B cell (primary cell): ENCODE measurements around the gene TPCN2. TPM values are rescaled to one million over a fixed set of nuclear protein-coding genes. Genes with fewer than 3 reads are reported as not detected.

Source experiments
- ATAC-seq: fragments of 200-7000 bp; cut with Tn5 transposase; one replicate; pipeline ENCODE4 v1.10.0; 2021; ENCODE audit warnings: low read depth, mild to moderate bottlenecking, moderate number of reproducible peaks, moderate library complexity
- CTCF ChIA-PET: fragments of 350-600 bp; sonication (Branson Sonifier 250); formaldehyde crosslinking; loops from one replicate; lab custom pipeline; 2021; ENCODE audit warnings: antibody characterized with exemption, inconsistent platforms; lab: Charles Lee
- POLR2A ChIA-PET: fragments of 350-600 bp; sonication (Branson Sonifier 250); formaldehyde crosslinking; loops from one replicate; lab custom pipeline; 2021; ENCODE audit warnings: antibody characterized with exemption; lab: Charles Lee
- DNase-seq: peaks from one replicate; pipeline ENCODE4 v3.0.0; 2013
- H2AFZ ChIP-seq: 2 replicates; pipeline ENCODE4 v1.6.1; 2012; ENCODE audit warnings: mild to moderate bottlenecking, low read depth, low read length; ENCODE audit not compliant: insufficient read depth, poor library complexity, severe bottlenecking
- H3K27ac ChIP-seq, 2 donors: 1 replicate in 1 of 2; 2 replicates in 1 of 2; pipeline ENCODE4 v1.5.1; 2012 to 2013; ENCODE audit warnings: low read length in 2 of 2, mild to moderate bottlenecking in 2 of 2, moderate library complexity in 1 of 2
- H3K27me3 ChIP-seq, 4 experiments: fragments of 200-600 bp in 1 of 4; sonication (generic) in 1 of 4; replicated peaks in 1 of 4; 1 replicate in 2 of 4; 2 replicates in 2 of 4; pipeline versions ENCODE4 v1.6.1 to v1.7.0; 2013 to 2016; ENCODE audit warnings: low read length in 3 of 4, mild to moderate bottlenecking in 2 of 4, mixed read lengths in 1 of 4, moderate library complexity in 1 of 4; ENCODE audit not compliant: insufficient read depth in 4 of 4, control insufficient read depth in 3 of 4; ENCODE audit errors: control extremely low read depth in 1 of 4
- H3K36me3 ChIP-seq, 2 experiments: replicated peaks in 1 of 2; 1 replicate in 1 of 2; 2 replicates in 1 of 2; pipeline versions ENCODE4 v1.6.1 to v1.7.1; 2013; ENCODE audit warnings: low read length in 1 of 2; ENCODE audit not compliant: insufficient read depth in 2 of 2, control insufficient read depth in 1 of 2; ENCODE audit errors: control extremely low read depth in 1 of 2, extremely low read depth in 1 of 2
- H3K4me1 ChIP-seq, 2 donors: fragments of 200-600 bp in 1 of 2; sonication (generic) in 1 of 2; 1 replicate in 1 of 2; 2 replicates in 1 of 2; pipeline versions ENCODE4 v1.5.1 to v1.6.1; 2013 to 2017; ENCODE audit warnings: low read length in 2 of 2; ENCODE audit not compliant: control insufficient read depth in 2 of 2, insufficient read depth in 2 of 2
- H3K4me2 ChIP-seq: replicated peaks from 2 replicates; pipeline ENCODE3; 2012; ENCODE audit warnings: mild to moderate bottlenecking, low read depth, low read length; ENCODE audit not compliant: poor library complexity, severe bottlenecking
- H3K4me3 ChIP-seq, 5 experiments: fragments of 200-600 bp in 1 of 5; sonication (generic) in 1 of 5; 1 replicate in 3 of 5; 2 replicates in 2 of 5; pipeline versions ENCODE4 v1.5.1 to v1.7.0; 2011 to 2016; ENCODE audit warnings: low read length in 4 of 5, mild to moderate bottlenecking in 4 of 5, low read depth in 2 of 5, control low read depth in 1 of 5, moderate library complexity in 1 of 5; ENCODE audit not compliant: insufficient read depth in 1 of 5; ENCODE audit errors: control extremely low read depth in 1 of 5, extremely low read depth in 1 of 5
- H3K79me2 ChIP-seq: fragments of 200-600 bp; sonication (generic); one replicate; pipeline ENCODE4 v1.6.0; 2016; ENCODE audit warnings: low read length; ENCODE audit not compliant: control insufficient read depth, insufficient read depth
- H3K9ac ChIP-seq: fragments of 200-600 bp; sonication (generic); 2 replicates; pipeline ENCODE4 v1.6.1; 2017; ENCODE audit warnings: mild to moderate bottlenecking, low read length, moderate library complexity
- H3K9me3 ChIP-seq, 3 donors: one replicate each; pipeline versions ENCODE4 v1.6.1 to v1.7.1; 2013; ENCODE audit warnings: low read length in 2 of 3; ENCODE audit not compliant: control insufficient read depth in 2 of 3, insufficient read depth in 1 of 3; ENCODE audit errors: control extremely low read depth in 1 of 3
- H4K20me1 ChIP-seq: 2 replicates; pipeline ENCODE4 v1.6.0; 2012; ENCODE audit warnings: mild to moderate bottlenecking, low read length; ENCODE audit not compliant: insufficient read depth, control insufficient read depth, poor library complexity, severe bottlenecking
- H3K27ac Mint-ChIP-seq: one replicate; pipeline ENCODE4 v1.8.0; 2021; ENCODE audit warnings: mixed read lengths
- H3K27me3 Mint-ChIP-seq: one replicate; pipeline ENCODE4 v1.8.0; 2021; ENCODE audit warnings: mixed read lengths
- H3K4me1 Mint-ChIP-seq: one replicate; pipeline ENCODE4 v1.8.0; 2021; ENCODE audit warnings: mixed read lengths
- H3K4me3 Mint-ChIP-seq: one replicate; pipeline ENCODE4 v1.8.0; 2021; ENCODE audit warnings: mixed read lengths
- H3K9me3 Mint-ChIP-seq: one replicate; pipeline ENCODE4 v1.8.0; 2022; ENCODE audit warnings: mixed read lengths; ENCODE audit not compliant: insufficient read depth
- EZH2 ChIP-seq: IDR thresholded peaks from 2 replicates; pipeline ENCODE4 v1.6.1; 2012; ENCODE audit warnings: borderline replicate concordance, low read depth, mild to moderate bottlenecking, moderate library complexity, low read length; ENCODE audit not compliant: insufficient read depth, poor library complexity, severe bottlenecking
- WGBS: methylation state at CpG from one replicate; pipeline ENCODE4 v1.1.5; 2013; ENCODE audit warnings: missing lambda C conversion rate; ENCODE audit not compliant: insufficient coverage; 5-methylcytosine and 5-hydroxymethylcytosine counted together
- intact Hi-C: fragments of 100-400 bp; cut with micrococcal nuclease; formaldehyde crosslinking; loops from one replicate; pipeline ENCODE4 v1.10.0; 2022
- polyA plus RNA-seq: library from polyadenylated mRNA; depleted of rRNA; stranded (reverse); fragments of >200 nt; gene quantifications from 2 replicates; pipeline ENCODE4 v1.2.3, GENCODE V29; 2012
- total RNA-seq, 2 donors: library from RNA; stranded (reverse); fragments of 120-200 nt in 1 of 2; gene quantifications; 1 replicate in 1 of 2; 2 replicates in 1 of 2; pipeline versions ENCODE4 v1.2.3 to v1.2.4, GENCODE V29; 2013 to 2022
- TF ChIP-seq, protein P1 (sequence below): fragments of 200-600 bp; IDR thresholded peaks from one replicate; pipeline ENCODE4 v1.8.0; 2022; ENCODE audit warnings: antibody characterized with exemption, mild to moderate bottlenecking

TPCN2 gene
- total and polyA plus RNA-seq, 2 donors (not counting 1 experiment from before 2014, with no cell fraction given) = 16.8 to 71.4 TPM

DNA sequence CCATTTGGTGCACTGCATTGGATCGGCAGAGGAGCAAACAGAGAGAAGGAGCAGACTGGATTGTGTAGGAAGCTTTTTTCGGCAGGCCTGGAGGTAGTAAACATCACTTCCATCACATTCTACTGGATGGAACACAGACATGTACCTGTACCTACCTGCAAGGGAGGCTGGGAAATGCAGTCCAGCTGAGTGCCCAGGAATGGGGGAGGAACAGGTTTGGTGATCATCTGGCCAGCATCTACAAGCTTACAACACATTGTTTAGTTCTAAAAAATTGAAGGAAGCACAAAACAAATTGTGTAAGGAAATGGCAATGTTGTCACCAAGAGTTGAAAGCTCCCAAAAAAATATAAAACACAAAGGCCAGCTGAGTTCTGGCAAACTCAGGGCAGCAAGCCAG lies 126.1 kb downstream of the TPCN2 start:
- POLR2A ChIA-PET = no interaction called here
- Mint-ChIP-seq H3K4me1 (no peaks in the 10 kb centered on the region), H3K27me3 (no peaks in the 10 kb centered on the region)

DNA sequence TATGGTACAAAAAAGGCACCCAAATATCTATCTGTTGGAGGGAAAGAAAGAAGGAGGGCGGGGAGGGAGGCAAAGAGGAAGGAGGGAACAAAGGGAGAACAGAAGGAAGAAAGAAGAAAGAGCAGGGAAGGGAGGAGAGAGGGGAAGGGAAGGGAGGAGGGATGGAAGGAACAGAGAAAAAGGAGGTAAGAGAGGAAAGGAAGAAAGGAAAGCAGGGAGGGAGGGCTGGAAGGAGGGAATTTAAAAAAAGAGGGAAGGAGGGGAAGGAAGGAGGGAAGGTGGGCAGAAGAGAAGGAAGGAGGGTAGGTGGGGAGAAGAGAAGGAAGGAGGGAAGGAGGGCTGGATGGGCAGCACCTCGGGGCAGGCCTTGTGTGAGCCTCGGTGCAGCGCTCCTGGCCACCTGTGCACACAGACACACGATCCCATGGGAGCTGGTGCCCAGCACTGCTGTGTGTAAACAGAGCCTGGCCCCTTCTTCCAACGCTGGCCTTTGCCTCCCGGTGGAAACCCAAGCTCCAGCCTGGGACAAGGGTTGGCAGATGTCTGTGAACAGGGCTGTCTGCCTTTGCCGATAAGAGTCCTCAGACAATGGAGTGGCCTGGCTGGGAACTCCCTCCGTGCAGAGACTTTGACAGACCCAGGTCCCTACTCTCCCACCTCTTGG lies 130.2 kb downstream of the TPCN2 start:
- Histone ChIP-seq H3K27me3 (peaks cover 0 to 8% (median 0%) of the 10 kb centered on the region in 4 experiments), H3K79me2 (no peaks in the 10 kb centered on the region), H3K4me2 (no peak overlapping the region), H4K20me1 (no peaks in the 10 kb centered on the region), H3K9me3 (peaks cover 0 to 17% (median 3%) of the 10 kb centered on the region in 3 donors), H2AFZ (no peak overlapping the region), H3K36me3 (no peaks in the 10 kb centered on the region), H3K4me1 (no peaks in the 10 kb centered on the region), H3K4me3 (no peak overlapping the region), H3K27ac (no peak overlapping the region), H3K9ac (no peak overlapping the region)
- ATAC-seq = no peak
- TF ChIP-seq EZH2 = no peak
- CTCF ChIA-PET = no interaction called here
- Mint-ChIP-seq H3K4me3 (no peak overlapping the region), H3K4me1 (no peaks in the 10 kb centered on the region), H3K27ac (no peak overlapping the region), H3K9me3 (peaks cover 8% of the 10 kb centered on the region), H3K27me3 (peaks cover 14% of the 10 kb centered on the region)
- intact Hi-C loops = no loop called here
- POLR2A ChIA-PET = no interaction called here
- DNase-seq = no peak
- WGBS = 84% methylated on average over 9 of the region's 9 CpGs

More for the DNA sequence above, 126.1 kb downstream of the TPCN2 start:
- DNase-seq (no peak), ATAC-seq (no peak)
- Histone ChIP-seq H3K79me2 (no peaks in the 10 kb centered on the region), H3K9me3 (peaks cover 0 to 14% (median 3%) of the 10 kb centered on the region in 3 donors), H3K27ac (no peak overlapping the region), H3K36me3 (no peaks in the 10 kb centered on the region), H4K20me1 (no peaks in the 10 kb centered on the region), H2AFZ (no peak overlapping the region), H3K4me3 (no peak overlapping the region), H3K4me1 (no peaks in the 10 kb centered on the region), H3K4me2 (no peak overlapping the region), H3K27me3 (peaks cover 0 to 4% (median 0%) of the 10 kb centered on the region in 4 experiments), H3K9ac (no peak overlapping the region)
- TF ChIP-seq EZH2 = no peak
- TF ChIP-seq, protein P1, sequence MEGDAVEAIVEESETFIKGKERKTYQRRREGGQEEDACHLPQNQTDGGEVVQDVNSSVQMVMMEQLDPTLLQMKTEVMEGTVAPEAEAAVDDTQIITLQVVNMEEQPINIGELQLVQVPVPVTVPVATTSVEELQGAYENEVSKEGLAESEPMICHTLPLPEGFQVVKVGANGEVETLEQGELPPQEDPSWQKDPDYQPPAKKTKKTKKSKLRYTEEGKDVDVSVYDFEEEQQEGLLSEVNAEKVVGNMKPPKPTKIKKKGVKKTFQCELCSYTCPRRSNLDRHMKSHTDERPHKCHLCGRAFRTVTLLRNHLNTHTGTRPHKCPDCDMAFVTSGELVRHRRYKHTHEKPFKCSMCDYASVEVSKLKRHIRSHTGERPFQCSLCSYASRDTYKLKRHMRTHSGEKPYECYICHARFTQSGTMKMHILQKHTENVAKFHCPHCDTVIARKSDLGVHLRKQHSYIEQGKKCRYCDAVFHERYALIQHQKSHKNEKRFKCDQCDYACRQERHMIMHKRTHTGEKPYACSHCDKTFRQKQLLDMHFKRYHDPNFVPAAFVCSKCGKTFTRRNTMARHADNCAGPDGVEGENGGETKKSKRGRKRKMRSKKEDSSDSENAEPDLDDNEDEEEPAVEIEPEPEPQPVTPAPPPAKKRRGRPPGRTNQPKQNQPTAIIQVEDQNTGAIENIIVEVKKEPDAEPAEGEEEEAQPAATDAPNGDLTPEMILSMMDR = no peak
- intact Hi-C loops = no loop called here
- Mint-ChIP-seq H3K9me3 (peaks cover 8% of the 10 kb centered on the region), H3K27ac (no peak overlapping the region), H3K4me3 (no peak overlapping the region)
- CTCF ChIA-PET = no interaction called here
- no CpG with 5 or more reads among the region's 2 CpGs for whole genome bisulfite sequencing
